A172 (cell line): ENCODE measurements around the gene TOR1AIP1. TPM values are rescaled to one million over a fixed set of nuclear protein-coding genes. Genes with fewer than 3 reads are reported as not detected.
"Not testable (repeated sequence)": the region's sequence is repeated elsewhere in the genome, so short reads cannot be mapped to it uniquely, and the experiment has no call there.

ENCODE experiments used
- DNase-seq: peaks from one replicate; pipeline ENCODE4 v3.0.0-alpha.2; 2015; ENCODE audit warnings: low spot score
- total RNA-seq: library from RNA; depleted of rRNA; stranded (reverse); fragments of >200 nt; shearing (Covaris generic); gene quantifications from 2 replicates; pipeline ENCODE4 v1.2.3, GENCODE V29; 2014; rRNA removed

The TOR1AIP1 gene
- 53.3 and 57.7 TPM in 2 replicates for total RNA-seq

- DNase-seq, result peak; percentile 96
Measured at GRCh38 chr1:179882253-179883039, at the start of gene TOR1AIP1. TOR1AIP1 (plus strand) TSS chr1:179882285; CDS start chr1:179882503, 218 bp downstream.

DNA sequence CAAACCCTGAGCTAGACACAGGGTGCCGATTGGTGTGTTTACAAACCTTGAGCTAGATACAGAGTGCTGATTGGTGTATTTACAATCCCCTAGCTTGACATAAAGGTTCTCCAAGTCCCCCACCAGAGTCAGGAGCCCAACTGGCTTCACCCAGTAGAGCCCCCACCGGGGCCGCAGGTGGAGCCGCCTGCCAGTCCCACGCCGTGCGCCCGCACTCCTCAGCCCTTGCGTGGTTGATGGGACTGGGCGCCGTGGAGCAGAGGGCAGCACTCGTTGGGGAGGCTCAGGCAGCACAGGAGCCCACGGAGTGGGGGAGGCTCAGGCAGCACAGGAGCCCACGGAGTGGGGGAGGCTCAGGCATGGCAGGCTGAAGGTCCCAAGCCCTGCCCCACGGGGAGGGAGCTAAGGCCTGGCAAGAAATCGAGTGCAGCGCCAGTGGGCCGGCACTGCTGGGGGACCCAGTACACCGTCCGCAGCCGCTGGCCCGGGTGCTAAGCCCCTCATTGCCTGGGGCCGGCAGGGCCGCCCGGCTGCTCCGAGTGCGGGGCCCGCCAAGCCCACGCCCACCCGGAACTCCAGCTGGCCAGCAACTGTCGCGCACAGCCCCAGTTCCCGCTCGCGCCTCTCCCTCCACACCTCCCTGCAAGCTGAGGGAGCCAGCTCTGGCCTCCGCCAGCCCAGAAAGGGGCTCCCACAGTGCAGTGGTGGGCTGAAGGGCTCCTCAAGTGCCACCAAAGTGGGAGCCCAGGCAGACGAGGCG, 45.2 kb upstream of the TOR1AIP1 start:
- not testable (repeated sequence) for DNase-seq

GRCh38 chr1:179840107-179840506, 42.0 kb upstream of the TOR1AIP1 start:
- DNase-seq, result no peak

DNA sequence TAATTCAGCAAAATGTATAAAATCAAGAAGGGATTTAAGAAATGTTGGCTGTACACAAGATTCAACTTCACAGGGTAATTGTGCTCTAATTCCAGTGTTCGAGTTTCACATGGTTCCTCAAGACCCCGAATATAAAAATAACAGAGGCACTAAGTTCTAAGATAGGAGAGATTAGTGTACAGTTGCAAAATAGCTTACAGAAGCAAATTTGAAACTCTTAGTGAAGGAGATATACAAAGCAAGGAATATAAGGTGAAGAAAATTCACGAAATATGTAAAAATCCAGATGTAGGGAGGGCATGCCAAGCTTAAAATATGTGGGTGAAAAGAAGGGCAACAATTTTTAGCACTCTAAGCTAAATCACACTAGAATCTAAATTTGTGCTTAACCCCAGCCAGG, 33.9 kb upstream of the TOR1AIP1 start:
- DNase-seq, result no peak

GRCh38 chr1:179853102-179853501, 29.0 kb upstream of the TOR1AIP1 start:
- DNase-seq, result no peak

GRCh38 chr1:179855831-179856230, 26.3 kb upstream of the TOR1AIP1 start:
- DNase-seq, result not testable (repeated sequence)

DNA sequence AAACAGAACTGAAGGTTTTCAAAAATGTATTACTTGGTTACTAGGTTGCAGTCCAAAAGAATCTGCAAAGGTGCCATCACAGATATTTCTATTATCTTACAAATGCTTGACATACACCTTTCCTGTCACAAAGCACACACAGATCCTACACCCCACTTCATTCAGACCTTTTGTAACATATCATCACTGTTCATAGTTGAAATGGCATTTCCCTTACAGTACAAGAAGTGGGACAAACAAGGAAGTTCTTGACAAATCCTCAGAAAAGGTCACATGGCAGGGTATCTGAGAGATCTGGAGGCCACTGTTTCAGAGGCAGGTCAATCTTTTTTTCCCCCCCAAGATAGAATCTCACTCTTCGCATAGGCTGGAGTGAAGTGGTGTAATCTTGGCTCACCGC, 25.8 kb upstream of the TOR1AIP1 start:
- DNase-seq, result no peak

DNA sequence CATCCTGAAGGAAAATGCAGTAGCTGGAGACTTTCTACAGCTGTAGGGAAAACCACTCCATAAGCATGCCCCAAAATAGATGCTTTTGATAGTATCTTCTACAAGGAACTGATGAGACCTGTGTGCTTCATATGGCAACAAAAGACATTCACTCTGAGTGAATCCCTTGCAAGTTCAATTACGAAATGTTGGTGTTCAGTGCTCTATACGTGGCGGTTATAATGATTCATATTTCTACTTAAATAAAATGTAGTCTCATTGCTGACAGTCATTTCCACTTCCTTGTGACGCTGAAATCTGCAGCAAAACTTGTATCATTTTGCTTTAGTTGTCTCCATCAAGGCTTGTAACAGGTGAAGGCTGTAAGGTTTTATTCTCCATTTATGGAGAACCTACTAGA, 25.1 kb upstream of the TOR1AIP1 start:
- no peak for DNase-seq

GRCh38 chr1:179860652-179861051, 21.4 kb upstream of the TOR1AIP1 start:
- no peak for DNase-seq

DNA sequence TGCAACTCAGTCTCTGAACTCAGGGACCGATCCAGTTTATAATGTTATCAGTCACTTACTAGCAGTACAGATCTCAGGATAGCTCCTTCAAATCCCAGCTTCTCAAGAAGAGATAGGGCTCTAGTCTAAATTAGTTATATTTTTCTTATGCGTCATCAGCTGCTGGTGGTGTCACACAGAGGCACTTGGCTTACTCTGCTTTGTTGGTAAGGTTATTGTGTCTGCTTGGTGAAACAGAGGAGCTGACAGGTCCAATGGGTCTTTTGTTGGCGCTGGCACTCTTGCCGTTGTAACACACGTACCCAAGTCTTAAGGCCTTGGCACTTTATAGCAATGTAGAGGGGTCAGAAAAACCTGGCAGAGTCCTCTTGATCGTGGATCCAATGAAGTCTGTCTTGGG, 16.7 kb upstream of the TOR1AIP1 start:
- DNase-seq, result no peak

DNA sequence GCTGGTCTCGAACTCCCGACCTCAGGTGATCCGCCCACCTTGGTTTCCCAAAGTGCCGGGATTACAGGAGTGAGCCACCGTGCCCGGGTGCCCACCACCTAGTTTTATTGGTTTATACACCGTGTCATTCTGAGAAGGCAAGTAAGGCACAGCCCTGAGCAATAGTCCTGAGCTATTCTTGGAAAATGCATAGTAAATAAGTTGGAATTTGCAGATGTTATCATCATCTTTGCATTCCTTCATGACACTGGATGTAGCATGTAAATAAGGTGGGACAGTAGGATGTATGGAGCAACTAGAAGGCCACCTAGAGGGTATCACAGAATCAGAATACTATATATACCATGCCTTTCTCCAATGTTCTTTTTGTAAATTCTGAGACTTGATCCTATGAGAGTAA, 15.5 kb upstream of the TOR1AIP1 start:
- no peak for DNase-seq

GRCh38 chr1:179867493-179868330, 14.4 kb upstream of the TOR1AIP1 start:
- peak; percentile 63 for DNase-seq

GRCh38 chr1:179870870-179871269, 11.2 kb upstream of the TOR1AIP1 start:
- DNase-seq, result no peak

DNA sequence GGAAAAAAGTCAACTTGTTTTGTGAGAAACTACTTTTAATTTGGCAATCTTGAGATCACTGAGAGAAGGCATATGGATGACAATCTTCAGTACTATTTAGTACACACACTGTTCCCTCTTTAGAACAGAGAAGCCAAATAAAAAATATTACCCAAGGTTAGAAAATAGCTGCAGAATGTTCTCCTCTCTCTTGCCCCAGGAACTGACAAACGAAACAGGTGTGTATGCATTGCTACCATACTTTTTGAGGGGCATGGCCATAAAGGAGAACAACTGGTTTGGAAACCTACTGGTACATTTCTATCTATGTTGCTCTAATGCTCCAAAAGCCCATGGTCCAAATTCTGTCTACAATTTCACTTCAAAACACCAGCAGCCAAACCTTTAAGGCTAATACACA, 10.1 kb upstream of the TOR1AIP1 start:
- DNase-seq, result no peak

DNA sequence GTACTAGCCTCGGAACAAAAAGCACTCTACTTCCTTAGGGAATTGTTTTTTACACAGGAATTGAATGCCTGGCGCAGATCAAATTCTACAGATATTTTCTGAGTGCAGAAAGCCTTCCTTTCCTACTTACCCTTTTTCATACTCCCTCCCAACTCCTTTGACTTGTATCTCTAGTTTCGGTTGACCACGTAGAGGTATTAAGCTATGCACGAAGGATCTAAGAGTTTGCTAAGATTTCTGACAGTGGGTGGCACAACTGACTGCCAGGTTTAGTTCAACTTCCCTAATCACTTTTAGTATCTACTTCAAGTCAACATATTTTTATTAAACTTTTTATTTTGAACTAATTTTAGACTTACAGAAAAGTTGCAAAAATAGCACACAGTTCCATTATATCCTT, 9.5 kb upstream of the TOR1AIP1 start:
- no peak for DNase-seq

DNA sequence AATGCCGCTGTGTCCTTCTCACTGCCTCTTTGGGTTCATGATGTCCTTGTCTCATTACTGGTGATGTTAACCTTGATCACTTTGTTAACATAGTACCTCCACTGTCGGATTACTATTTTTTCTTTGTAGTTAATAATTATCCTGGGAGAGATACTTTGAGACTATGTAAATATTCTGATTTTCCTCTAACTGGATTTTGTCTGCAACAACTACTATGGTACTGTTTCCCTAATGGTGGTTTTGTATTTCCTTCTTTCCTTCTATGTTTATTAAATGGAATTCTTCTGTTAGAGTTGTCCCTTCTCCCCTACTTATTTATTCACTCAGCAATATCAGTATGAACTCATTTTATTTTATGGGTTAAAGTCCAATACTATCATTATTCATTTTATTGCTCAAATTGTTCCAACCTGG, 8.6 kb upstream of the TOR1AIP1 start:
- DNase-seq, result no peak

DNA sequence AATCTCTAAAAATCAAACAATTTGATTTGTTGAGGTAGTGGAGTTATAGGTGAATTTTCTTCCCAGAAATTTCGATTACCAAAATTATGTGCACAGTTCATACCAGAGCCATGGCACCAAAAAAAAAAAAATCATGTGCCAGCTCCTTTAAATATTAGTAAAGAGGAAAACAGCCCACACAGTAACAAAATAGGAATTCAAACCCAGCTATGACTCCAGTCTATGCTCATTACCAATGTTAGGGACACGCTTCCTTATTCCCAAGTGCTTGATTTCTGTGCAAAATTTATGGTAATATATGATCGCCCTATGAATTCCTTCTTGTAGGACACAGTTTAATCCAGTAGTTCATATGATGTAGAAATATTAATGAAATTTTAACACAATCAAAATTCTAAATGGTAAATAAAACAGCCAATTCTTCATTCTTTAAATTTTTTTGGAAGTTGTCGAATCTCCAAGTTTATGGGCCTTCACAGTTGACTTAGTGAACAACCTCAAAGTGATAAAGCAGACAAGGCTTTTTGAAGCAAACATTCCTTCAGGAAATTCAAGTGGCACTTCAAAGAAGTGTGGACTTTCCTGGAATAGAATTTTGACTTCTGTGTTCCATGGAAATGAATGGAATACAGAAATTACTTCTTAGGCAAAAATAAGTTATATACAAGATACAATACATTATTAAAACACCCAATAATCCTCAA, 6.3 kb upstream of the TOR1AIP1 start:
- no peak for DNase-seq

- DNase-seq, result peak; percentile 67
Measured at GRCh38 chr1:179876300-179876715, 5.8 kb upstream of the TOR1AIP1 start.

- peak; percentile 92 for DNase-seq
Measured at GRCh38 chr1:179877586-179878265, 4.4 kb upstream of the TOR1AIP1 start, which contains the start of gene TOR1AIP2. TOR1AIP2 (minus strand) TSS chr1:179877803; CDS start chr1:179852665, 25,138 bp downstream.

GRCh38 chr1:179879797-179880196, 2.3 kb upstream of the TOR1AIP1 start:
- no peak for DNase-seq
